HEK293T (cell line): ENCODE measurements around the gene LETMD1.

Experiments used
- ARNT ChIP-seq: fragments of 450-650 bp; IDR thresholded peaks from 2 replicates; pipeline ENCODE4 v1.6.1; 2017; ENCODE audit warnings: mild to moderate bottlenecking
- ZNF384 ChIP-seq: fragments of 450-650 bp; IDR thresholded peaks from 2 replicates; pipeline ENCODE4 v1.6.1; 2016

DNA sequence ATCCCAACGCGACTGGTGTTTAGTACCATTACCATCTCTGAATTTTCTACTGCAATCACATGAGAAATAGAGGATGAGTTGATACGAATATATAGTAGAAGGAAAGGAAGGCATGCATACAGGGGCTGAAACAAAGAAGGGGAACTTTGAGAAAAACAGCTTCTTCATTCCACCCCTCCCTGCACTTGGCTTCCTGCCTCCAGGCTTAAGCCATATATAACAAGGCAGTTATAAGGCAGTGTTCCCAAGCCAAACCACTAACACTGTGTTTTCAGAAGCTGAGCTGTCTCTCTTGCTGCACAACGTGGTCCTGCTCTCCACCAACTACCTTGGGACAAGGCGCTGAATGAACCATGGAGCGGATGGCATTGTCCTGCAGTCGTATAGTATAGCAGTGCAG, 11.0 kb downstream of the LETMD1 start:
- TF ChIP-seq ZNF384 = no peak
- no peak for TF ChIP-seq ARNT
